HG02610 (cell line): Measurements from ENCODE around the gene CLDN25.
"Not testable (repeated sequence)": the region's sequence is repeated elsewhere in the genome, so short reads cannot be mapped to it uniquely, and the experiment has no call there.

ENCODE experiments used
- ATAC-seq: cut with Tn5 transposase; IDR thresholded peaks from one replicate; pipeline ENCODE4 v1.9.1; 2021; ENCODE audit warnings: mild to moderate bottlenecking, moderate library complexity; ENCODE audit not compliant: unreplicated experiment

CLDN25 gene

DNA sequence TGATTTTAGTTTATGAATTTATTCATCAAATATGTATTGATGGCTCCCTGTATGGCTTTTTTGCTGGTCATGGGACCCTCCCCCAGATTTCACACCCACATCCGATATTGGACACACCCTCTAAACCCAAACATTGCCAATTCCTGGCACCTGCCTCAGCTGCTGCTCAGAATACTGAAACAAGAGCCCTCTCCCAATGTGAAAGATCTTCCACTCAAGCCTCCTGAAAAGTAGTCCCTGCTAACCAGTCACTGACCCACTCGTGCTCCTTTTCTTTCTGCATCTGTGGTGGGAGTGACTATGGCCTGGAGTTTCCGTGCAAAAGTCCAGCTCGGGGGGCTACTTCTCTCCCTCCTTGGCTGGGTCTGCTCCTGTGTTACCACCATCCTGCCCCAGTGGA is at the start of gene CLDN25:
Gene CLDN25 (plus strand): TSS at position 301 of the 400 bp plus-strand sequence. CDS start 0 bp downstream, at position 301.
- ATAC-seq = no peak

DNA sequence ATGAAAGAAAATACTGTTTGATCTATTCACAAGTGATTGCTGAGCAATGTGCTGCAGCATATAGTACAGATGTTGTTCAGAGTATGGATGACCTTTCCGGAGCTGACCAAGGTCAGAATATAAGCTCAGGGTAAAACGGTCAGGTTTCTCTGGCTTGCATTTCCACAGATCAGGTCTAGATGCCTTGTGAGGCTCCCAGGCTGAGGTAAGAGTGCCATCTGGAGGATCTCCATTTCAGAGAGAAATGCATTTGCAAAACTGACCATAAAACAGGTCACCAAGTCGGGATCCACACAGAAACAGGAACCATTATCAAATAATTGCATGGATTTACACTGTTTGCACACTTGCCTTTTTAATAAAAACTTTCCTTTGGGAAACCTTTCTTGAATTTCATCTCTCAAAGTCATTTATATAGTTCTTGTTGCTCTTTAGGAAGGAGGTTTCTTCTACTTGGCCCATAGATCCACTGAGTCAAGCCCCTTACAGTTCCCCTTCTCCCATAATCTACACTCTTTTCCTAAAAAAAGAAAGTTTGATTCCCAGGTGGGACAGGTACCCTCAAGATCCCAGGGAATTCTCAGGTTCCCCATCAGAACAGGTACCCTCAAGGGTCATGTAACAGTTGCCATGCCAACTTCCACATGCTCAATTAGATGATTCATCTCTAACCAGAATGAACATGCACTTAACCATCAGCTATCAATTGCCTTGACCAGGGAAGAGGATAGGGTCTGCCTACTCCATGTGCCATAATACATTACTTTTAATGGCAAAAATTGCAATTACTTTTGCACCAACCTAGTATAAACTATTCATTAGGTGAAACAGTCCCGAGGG is 48.5 kb upstream of the CLDN25 start:
- ATAC-seq = no peak

- no peak for ATAC-seq
These were observed 47.5 kb upstream of the CLDN25 start for GRCh38 chr11:113732092-113732491.

DNA sequence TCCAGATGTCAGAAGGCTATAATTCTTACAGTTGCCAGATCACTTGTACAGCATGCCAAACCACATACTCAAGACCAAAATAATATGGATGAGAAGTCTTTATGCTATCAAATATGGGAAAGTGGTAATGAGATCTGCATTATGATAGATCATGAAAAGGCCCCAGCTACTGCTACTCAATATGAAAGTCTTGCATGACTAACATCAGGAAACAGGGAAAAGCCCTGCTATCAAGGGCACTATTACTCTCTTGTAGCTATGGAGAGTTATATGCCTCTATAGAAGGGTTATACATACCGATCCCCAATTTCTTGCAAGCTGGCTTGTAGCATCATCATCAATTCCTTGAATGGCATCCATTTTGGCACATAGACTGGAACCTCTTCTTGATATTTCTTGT is 43.3 kb upstream of the CLDN25 start:
- ATAC-seq = no peak

GRCh38 chr11:113752932-113753331 is 26.7 kb upstream of the CLDN25 start:
- ATAC-seq = no peak

GRCh38 chr11:113760241-113760640 is 19.4 kb upstream of the CLDN25 start:
- no peak for ATAC-seq

- ATAC-seq = not testable (repeated sequence)
These were observed 16.6 kb upstream of the CLDN25 start for GRCh38 chr11:113763040-113763439.

DNA sequence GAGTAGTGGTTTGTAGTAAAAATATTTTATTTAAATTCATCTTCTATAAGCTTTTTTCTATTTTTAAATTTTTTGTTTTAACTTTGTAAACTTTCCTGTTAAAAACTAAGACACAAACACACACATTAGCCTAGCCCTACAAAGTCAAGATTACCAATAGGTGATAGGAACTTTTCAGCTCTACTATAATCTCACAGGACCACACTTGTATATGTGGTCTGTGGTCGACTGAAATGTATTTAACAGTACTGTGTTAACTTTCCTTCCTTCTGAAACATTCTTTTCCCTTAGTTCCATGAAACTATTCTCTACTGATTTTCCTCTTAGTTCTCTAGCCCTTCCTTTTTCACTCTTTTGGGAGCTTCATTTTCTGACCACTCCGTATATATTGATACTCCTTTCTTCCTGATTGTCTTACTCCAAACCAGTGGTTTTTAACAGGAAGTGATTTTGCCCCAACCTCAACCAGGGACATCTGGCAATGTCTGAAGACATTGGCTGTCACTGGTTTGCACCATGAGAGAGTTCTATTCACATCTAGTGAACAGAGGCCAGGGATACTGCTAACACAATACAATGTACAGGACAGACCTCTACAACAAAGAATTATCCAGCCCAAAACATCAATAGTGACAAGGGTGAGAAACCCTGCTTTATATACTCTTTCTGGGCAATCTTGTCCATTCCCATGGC is 14.9 kb upstream of the CLDN25 start:
- no peak for ATAC-seq

- no peak for ATAC-seq
These were observed 7.6 kb upstream of the CLDN25 start for GRCh38 chr11:113771964-113772363.

DNA sequence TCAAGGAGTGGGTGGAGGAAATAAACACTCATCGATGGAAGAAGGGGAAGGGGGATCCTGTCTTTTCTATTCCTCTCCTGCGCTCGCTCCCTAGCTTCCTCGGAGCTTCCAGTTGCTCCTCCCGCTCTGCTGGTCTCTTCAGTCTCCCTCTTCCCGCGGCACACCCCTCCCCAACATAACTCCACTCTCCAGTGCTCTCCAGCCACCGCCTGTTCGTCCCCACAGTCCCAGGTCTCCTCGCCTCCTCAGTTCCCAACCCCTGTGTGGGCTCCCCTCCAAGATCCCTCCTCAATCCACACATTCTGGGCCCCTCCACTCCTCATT is 6.5 kb upstream of the CLDN25 start:
- ATAC-seq = no peak

GRCh38 chr11:113773416-113774173 is 6.0 kb upstream of the CLDN25 start, which contains the start of gene ZW10:
TSS of gene ZW10 (minus strand) at chr11:113773692. CDS start at chr11:113773666, 26 bp downstream.
- ATAC-seq = peak; percentile 99

- ATAC-seq = no peak
These were observed 5.5 kb upstream of the CLDN25 start for GRCh38 chr11:113774174-113774503.

GRCh38 chr11:113778111-113778910 is 1.3 kb upstream of the CLDN25 start:
- no peak for ATAC-seq

DNA sequence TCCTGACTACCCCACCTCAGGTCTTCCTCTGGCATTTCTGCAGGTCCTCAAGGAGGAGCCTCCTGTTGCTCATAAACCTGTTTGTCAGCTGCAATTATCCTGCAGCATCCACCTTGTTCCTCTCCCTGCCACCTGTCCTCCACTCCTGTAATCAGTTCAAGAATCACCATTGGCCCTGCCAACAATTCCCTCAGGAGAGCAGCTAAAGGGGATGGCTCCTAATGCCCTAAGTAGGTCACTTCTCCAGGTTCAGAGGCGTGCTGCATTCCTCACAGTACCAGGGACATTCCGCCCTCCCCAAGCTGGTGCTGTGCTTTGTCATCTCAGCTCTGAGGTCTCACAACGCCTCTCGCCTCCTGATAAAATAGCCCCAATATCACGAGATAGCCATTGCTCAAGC is 2.1 kb downstream of the CLDN25 start:
- no peak for ATAC-seq

GRCh38 chr11:113782134-113782533 is 2.5 kb downstream of the CLDN25 start:
- no peak for ATAC-seq

- ATAC-seq = not testable (repeated sequence)
These were observed 9.4 kb downstream of the CLDN25 start for GRCh38 chr11:113789016-113789415.

- ATAC-seq = no peak
These were observed 10.2 kb downstream of the CLDN25 start for GRCh38 chr11:113789675-113790320.

GRCh38 chr11:113796663-113797259 is 17.2 kb downstream of the CLDN25 start:
- no peak for ATAC-seq

GRCh38 chr11:113802621-113803020 is 23.0 kb downstream of the CLDN25 start:
- no peak for ATAC-seq

DNA sequence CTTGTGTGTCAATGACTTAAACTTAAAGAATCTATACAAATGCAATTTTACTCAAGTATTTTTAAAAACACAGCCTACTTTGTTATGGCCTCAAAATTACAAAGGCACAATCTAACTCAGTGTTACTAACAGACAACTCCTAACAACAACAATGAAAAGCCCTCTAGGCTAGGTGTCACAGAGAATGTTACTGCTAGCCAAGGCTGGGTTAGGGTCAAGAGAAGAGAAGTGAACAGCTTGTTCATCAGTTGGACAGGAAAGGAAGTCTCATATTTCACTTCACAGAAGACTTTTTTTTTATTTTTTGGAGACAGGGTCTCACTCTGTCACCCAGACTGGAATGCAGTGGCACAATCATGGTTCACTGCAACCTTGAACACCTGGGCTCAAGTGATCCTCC is 26.0 kb downstream of the CLDN25 start:
- no peak for ATAC-seq
